Renal cortex interstitium (tissue), 11 donors: ENCODE results near the gene PRTN3. TPM values are rescaled to one million over a fixed set of nuclear protein-coding genes. Genes with fewer than 3 reads are reported as not detected.
A peak's percentile ranks its signal among the peaks of the same experiment; 100 is the strongest.
"Not testable (repeated sequence)": the region's sequence is repeated elsewhere in the genome, so short reads cannot be mapped to it uniquely, and the experiment has no call there.

ENCODE experiments used
- DNase-seq, 11 donors: peaks; one replicate each; pipeline ENCODE4 v3.0.0-alpha.2; 2013; ENCODE audit warnings: low read depth in 9 of 11, low spot score in 4 of 11; ENCODE audit errors: extremely low read depth in 1 of 11
- polyA plus RNA-seq, 3 donors: library from polyadenylated mRNA; unstranded; fragments of 120-200 nt; gene quantifications; one replicate each; pipeline ENCODE4 v1.2.1, GENCODE V29; 2013; ENCODE audit not compliant: insufficient read length in 3 of 3

Gene PRTN3
- polyA plus RNA-seq, 3 donors, result 0.81 to 2.4 (median 1.6) TPM

- no peak for DNase-seq
Observed at GRCh38 chr19:887072-887471, 46.3 kb downstream of the PRTN3 start.

GRCh38 chr19:887599-887998, 46.8 kb downstream of the PRTN3 start:
- DNase-seq, result no peak

- DNase-seq, result no peak
Observed at GRCh38 chr19:888581-889385, 48.0 kb downstream of the PRTN3 start.

GRCh38 chr19:889662-890295, 49.0 kb downstream of the PRTN3 start:
- no peak for DNase-seq

GRCh38 chr19:890831-891230, 50.0 kb downstream of the PRTN3 start:
- no peak for DNase-seq

- DNase-seq, result not testable (repeated sequence)
Observed at GRCh38 chr19:891421-892200, 50.8 kb downstream of the PRTN3 start.

GRCh38 chr19:892243-892893, 51.6 kb downstream of the PRTN3 start:
- DNase-seq, result no peak

GRCh38 chr19:892894-893689, 52.3 kb downstream of the PRTN3 start, which contains the start of the genes MED16 and RNU6-9:
Gene MED16, minus strand, starts transcription at chr19:893187. Its CDS starts 2,056 bp downstream, at chr19:891131.
Gene RNU6-9, plus strand, starts transcription at chr19:893484.
- peak; percentile 88 to 96 (median 90) for DNase-seq

- DNase-seq, result no peak
Observed at GRCh38 chr19:896434-896833, 55.6 kb downstream of the PRTN3 start.

- no peak for DNase-seq
Observed at GRCh38 chr19:896999-897398, 56.2 kb downstream of the PRTN3 start.

- no peak for DNase-seq
Observed at GRCh38 chr19:897442-898039, 56.7 kb downstream of the PRTN3 start.

Other genes starting within 250 kb of the PRTN3 start
- 10 to 100 TPM; 54.6 to 68.8 (median 58.1) TPM for gene POLRMT, start 207.5 kb upstream of the PRTN3 start, polyA plus RNA-seq
- 1 to 10 TPM in 1 of 3 donors, under 1 TPM in 2; 0.31 to 1.1 (median 0.92) TPM for gene FGF22, start 201.1 kb upstream of the PRTN3 start, polyA plus RNA-seq
- 10 to 100 TPM; 21.1 to 36.8 (median 35.7) TPM for gene RNF126, start 177.8 kb upstream of the PRTN3 start, polyA plus RNA-seq
- gene FSTL3, start 164.6 kb upstream of the PRTN3 start, polyA plus RNA-seq, result 10 to 100 TPM; 14.8 to 26.8 (median 20.7) TPM
- under 1 TPM; 0.13 to 0.20 (median 0.19) TPM for gene PRSS57, start 145.5 kb upstream of the PRTN3 start, polyA plus RNA-seq
- 100 to 1,000 TPM in 2 of 3 donors, 10 to 100 TPM in 1; 69.0 to 111 (median 105) TPM for gene PALM, start 132.1 kb upstream of the PRTN3 start, polyA plus RNA-seq
- 10 to 100 TPM in 1 of 3 donors, 1 to 10 TPM in 2; 4.4 to 14.4 (median 5.8) TPM for gene MISP, start 89.9 kb upstream of the PRTN3 start, polyA plus RNA-seq
- 100 to 1,000 TPM; 349 to 460 (median 382) TPM for gene PTBP1, start 43.5 kb upstream of the PRTN3 start, polyA plus RNA-seq
- 10 to 100 TPM in 2 of 3 donors, 1 to 10 TPM in 1; 8.2 to 19.3 (median 15.8) TPM for gene PLPPR3, start 19.0 kb upstream of the PRTN3 start, polyA plus RNA-seq
- gene AZU1, start 13.2 kb upstream of the PRTN3 start, polyA plus RNA-seq, result 1 to 10 TPM; 1.4 to 1.9 (median 1.9) TPM
- under 1 TPM; 0.33 to 0.98 (median 0.34) TPM for gene ELANE, start 11.3 kb downstream of the PRTN3 start, polyA plus RNA-seq
- 1 to 10 TPM; 1.9 to 4.9 (median 3.9) TPM for gene CFD, start 18.7 kb downstream of the PRTN3 start, polyA plus RNA-seq
- 10 to 100 TPM; 40.3 to 68.6 (median 58.3) TPM for gene MED16, start 52.2 kb downstream of the PRTN3 start, polyA plus RNA-seq
- gene RNU6-9, start 52.5 kb downstream of the PRTN3 start, polyA plus RNA-seq, result not detected
- 10 to 100 TPM; 33.7 to 55.0 (median 49.0) TPM for gene R3HDM4, start 72.2 kb downstream of the PRTN3 start, polyA plus RNA-seq
- 1 to 10 TPM in 2 of 3 donors, under 1 TPM in 1; 0.34 to 1.2 (median 1.1) TPM for gene KISS1R, start 76.3 kb downstream of the PRTN3 start, polyA plus RNA-seq
- 10 to 100 TPM; 19.9 to 37.0 (median 28.3) TPM for gene ARID3A, start 85.0 kb downstream of the PRTN3 start, polyA plus RNA-seq
- gene WDR18, start 143.3 kb downstream of the PRTN3 start, polyA plus RNA-seq, result 10 to 100 TPM; 30.6 to 72.6 (median 54.1) TPM
- 1 to 10 TPM in 2 of 3 donors, under 1 TPM in 1; 0.37 to 2.0 (median 1.2) TPM for gene GRIN3B, start 159.4 kb downstream of the PRTN3 start, polyA plus RNA-seq
- 100 to 1,000 TPM in 2 of 3 donors, 10 to 100 TPM in 1; 92.3 to 145 (median 126) TPM for gene TMEM259, start 180.1 kb downstream of the PRTN3 start, polyA plus RNA-seq
- gene RNU6-2, start 180.5 kb downstream of the PRTN3 start, polyA plus RNA-seq, result not detected
- gene CNN2, start 185.6 kb downstream of the PRTN3 start, polyA plus RNA-seq, result 100 to 1,000 TPM; 163 to 196 (median 180) TPM
- gene ABCA7, start 199.1 kb downstream of the PRTN3 start, polyA plus RNA-seq, result 10 to 100 TPM in 1 of 3 donors, 1 to 10 TPM in 2; 7.2 to 10.1 (median 8.2) TPM
- 10 to 100 TPM in 2 of 3 donors, 1 to 10 TPM in 1; 8.5 to 15.7 (median 15.4) TPM for gene ARHGAP45, start 226.2 kb downstream of the PRTN3 start, polyA plus RNA-seq